Endothelial cell (in vitro differentiated cells): ENCODE data around the gene NUDT22. TPM values are rescaled to one million over a fixed set of nuclear protein-coding genes. Genes with fewer than 3 reads are reported as not detected.

Source experiments
- DNase-seq: peaks from one replicate; pipeline ENCODE4 v3.0.0; 2021; ENCODE audit warnings: low spot score
- H3K27ac Mint-ChIP-seq: one replicate; pipeline ENCODE4 v1.8.0; 2021; ENCODE audit warnings: mixed read lengths, inconsistent platforms; ENCODE audit not compliant: unreplicated experiment
- H3K27me3 Mint-ChIP-seq: one replicate; pipeline ENCODE4 v1.8.0; 2021; ENCODE audit warnings: mild to moderate bottlenecking, moderate library complexity, mixed read lengths, inconsistent platforms; ENCODE audit not compliant: unreplicated experiment
- H3K36me3 Mint-ChIP-seq: one replicate; pipeline ENCODE4 v1.8.0; 2021; ENCODE audit warnings: mild to moderate bottlenecking, low read depth, mixed read lengths, inconsistent platforms; ENCODE audit not compliant: unreplicated experiment
- H3K4me1 Mint-ChIP-seq: one replicate; pipeline ENCODE4 v1.8.0; 2021; ENCODE audit warnings: mild to moderate bottlenecking, mixed read lengths, inconsistent platforms; ENCODE audit not compliant: unreplicated experiment
- H3K4me3 Mint-ChIP-seq: one replicate; pipeline ENCODE4 v1.8.0; 2021; ENCODE audit warnings: mild to moderate bottlenecking, mixed read lengths, inconsistent platforms; ENCODE audit not compliant: unreplicated experiment
- H3K9me3 Mint-ChIP-seq: one replicate; pipeline ENCODE4 v1.8.0; 2021; ENCODE audit warnings: mixed read lengths, inconsistent platforms; ENCODE audit not compliant: unreplicated experiment
- total RNA-seq: library from RNA; stranded (reverse); fragmentation: NEBNext Ultra II Directional; extraction: Animal tissue kit (Norgen Biotek cat#: 25700); gene quantifications from one replicate; pipeline ENCODE4 v1.2.1, GENCODE V29; 2021; ENCODE audit not compliant: unreplicated experiment
- TF ChIP-seq, protein P1 (sequence below): fragments of 200-600 bp; sonication (generic); IDR thresholded peaks from one replicate; pipeline ENCODE4 v1.5.0; 2021; ENCODE audit warnings: antibody characterized with exemption; ENCODE audit not compliant: unreplicated experiment

NUDT22 gene
- total RNA-seq, 1 donor from 2014 or later, result 21.2 TPM

- no peak overlapping the region for H3K27ac Mint-ChIP-seq
- H3K9me3 Mint-ChIP-seq, result no peaks in the 10 kb centered on the region
- no peak for DNase-seq
- H3K36me3 Mint-ChIP-seq, result peaks cover 30% of the 10 kb centered on the region
- H3K27me3 Mint-ChIP-seq, result peaks cover 22% of the 10 kb centered on the region
- no peak overlapping the region for H3K4me3 Mint-ChIP-seq
- TF ChIP-seq, protein P1, sequence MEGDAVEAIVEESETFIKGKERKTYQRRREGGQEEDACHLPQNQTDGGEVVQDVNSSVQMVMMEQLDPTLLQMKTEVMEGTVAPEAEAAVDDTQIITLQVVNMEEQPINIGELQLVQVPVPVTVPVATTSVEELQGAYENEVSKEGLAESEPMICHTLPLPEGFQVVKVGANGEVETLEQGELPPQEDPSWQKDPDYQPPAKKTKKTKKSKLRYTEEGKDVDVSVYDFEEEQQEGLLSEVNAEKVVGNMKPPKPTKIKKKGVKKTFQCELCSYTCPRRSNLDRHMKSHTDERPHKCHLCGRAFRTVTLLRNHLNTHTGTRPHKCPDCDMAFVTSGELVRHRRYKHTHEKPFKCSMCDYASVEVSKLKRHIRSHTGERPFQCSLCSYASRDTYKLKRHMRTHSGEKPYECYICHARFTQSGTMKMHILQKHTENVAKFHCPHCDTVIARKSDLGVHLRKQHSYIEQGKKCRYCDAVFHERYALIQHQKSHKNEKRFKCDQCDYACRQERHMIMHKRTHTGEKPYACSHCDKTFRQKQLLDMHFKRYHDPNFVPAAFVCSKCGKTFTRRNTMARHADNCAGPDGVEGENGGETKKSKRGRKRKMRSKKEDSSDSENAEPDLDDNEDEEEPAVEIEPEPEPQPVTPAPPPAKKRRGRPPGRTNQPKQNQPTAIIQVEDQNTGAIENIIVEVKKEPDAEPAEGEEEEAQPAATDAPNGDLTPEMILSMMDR, result no peak
- H3K4me1 Mint-ChIP-seq, result peaks cover 11% of the 10 kb centered on the region
Measured at GRCh38 chr11:64263021-64263946, 37.2 kb downstream of the NUDT22 start.

DNA sequence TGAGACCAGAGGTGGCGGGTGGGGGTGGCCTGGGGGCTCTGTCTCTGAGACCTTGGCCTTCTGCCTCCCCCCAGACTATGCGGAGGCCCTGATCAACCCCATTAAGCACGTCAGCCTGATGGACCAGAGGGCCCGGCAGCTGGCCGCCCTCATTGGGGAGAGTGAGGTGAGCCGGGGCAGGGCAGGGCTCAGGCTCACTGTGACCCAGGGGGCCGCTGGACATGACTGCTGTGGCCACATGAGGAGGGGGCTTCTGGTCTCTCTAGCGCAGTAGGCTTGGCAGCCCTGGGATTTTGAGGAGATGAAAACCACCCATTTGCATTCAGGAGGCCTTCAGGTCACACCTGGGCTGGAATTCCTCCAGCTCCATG is 37.9 kb downstream of the NUDT22 start:
- H3K27me3 Mint-ChIP-seq, result peaks cover 25% of the 10 kb centered on the region
- TF ChIP-seq, protein P1, result no peak
- DNase-seq, result no peak
- no peaks in the 10 kb centered on the region for H3K9me3 Mint-ChIP-seq
- no peak overlapping the region for H3K27ac Mint-ChIP-seq
- H3K36me3 Mint-ChIP-seq, result peaks cover 30% of the 10 kb centered on the region
- H3K4me1 Mint-ChIP-seq, result peaks cover 15% of the 10 kb centered on the region
- H3K4me3 Mint-ChIP-seq, result no peak overlapping the region

DNA sequence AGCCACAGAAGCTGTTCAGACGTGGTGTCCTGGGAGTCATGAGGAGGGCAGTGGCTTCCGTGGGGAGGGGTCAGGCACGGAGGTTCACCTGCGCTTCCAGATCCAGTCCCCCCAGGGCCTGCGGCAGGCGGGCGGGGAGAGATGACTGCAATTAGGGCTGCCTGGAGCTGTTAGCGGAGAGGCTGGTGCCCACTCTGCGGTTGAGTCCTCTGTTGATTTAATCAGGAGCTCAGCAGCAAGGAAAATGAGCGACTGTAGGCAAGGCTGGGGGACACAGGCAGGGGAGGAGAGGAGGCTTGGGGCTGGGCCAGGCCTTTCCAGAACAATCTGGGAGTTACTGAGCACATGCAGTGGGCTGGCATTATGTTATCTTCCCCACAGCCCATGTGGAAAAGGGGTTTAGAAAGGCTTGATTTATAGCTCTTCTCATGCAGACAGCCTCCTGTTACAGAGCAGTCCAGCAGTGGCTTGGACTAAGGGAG is 38.3 kb downstream of the NUDT22 start:
- Mint-ChIP-seq H3K27me3 (peaks cover 24% of the 10 kb centered on the region), H3K9me3 (no peaks in the 10 kb centered on the region)

GRCh38 chr11:64265176-64266160 is 39.4 kb downstream of the NUDT22 start:
- no peak for DNase-seq
- no peak overlapping the region for H3K27ac Mint-ChIP-seq
- no peaks in the 10 kb centered on the region for H3K9me3 Mint-ChIP-seq
- TF ChIP-seq, protein P1, result no peak
- peaks cover 17% of the 10 kb centered on the region for H3K36me3 Mint-ChIP-seq
- H3K4me1 Mint-ChIP-seq, result peaks cover 21% of the 10 kb centered on the region
- no peak overlapping the region for H3K4me3 Mint-ChIP-seq
- H3K27me3 Mint-ChIP-seq, result peaks cover 23% of the 10 kb centered on the region

More for the DNA sequence above, 38.3 kb downstream of the NUDT22 start:
- peaks cover 17% of the 10 kb centered on the region for H3K4me1 Mint-ChIP-seq
- no peak overlapping the region for H3K4me3 Mint-ChIP-seq
- H3K27ac Mint-ChIP-seq, result no peak overlapping the region
- TF ChIP-seq, protein P1, result no peak
- no peak for DNase-seq
- peaks cover 27% of the 10 kb centered on the region for H3K36me3 Mint-ChIP-seq
